Measurements from ENCODE around the gene ASPHD2. TPM values are rescaled to one million over a fixed set of nuclear protein-coding genes. Genes with fewer than 3 reads are reported as not detected.

ASPHD2 gene, protein sequence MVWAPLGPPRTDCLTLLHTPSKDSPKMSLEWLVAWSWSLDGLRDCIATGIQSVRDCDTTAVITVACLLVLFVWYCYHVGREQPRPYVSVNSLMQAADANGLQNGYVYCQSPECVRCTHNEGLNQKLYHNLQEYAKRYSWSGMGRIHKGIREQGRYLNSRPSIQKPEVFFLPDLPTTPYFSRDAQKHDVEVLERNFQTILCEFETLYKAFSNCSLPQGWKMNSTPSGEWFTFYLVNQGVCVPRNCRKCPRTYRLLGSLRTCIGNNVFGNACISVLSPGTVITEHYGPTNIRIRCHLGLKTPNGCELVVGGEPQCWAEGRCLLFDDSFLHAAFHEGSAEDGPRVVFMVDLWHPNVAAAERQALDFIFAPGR
- 3.4 and 3.8 TPM in 2 replicates for total RNA-seq

DNA sequence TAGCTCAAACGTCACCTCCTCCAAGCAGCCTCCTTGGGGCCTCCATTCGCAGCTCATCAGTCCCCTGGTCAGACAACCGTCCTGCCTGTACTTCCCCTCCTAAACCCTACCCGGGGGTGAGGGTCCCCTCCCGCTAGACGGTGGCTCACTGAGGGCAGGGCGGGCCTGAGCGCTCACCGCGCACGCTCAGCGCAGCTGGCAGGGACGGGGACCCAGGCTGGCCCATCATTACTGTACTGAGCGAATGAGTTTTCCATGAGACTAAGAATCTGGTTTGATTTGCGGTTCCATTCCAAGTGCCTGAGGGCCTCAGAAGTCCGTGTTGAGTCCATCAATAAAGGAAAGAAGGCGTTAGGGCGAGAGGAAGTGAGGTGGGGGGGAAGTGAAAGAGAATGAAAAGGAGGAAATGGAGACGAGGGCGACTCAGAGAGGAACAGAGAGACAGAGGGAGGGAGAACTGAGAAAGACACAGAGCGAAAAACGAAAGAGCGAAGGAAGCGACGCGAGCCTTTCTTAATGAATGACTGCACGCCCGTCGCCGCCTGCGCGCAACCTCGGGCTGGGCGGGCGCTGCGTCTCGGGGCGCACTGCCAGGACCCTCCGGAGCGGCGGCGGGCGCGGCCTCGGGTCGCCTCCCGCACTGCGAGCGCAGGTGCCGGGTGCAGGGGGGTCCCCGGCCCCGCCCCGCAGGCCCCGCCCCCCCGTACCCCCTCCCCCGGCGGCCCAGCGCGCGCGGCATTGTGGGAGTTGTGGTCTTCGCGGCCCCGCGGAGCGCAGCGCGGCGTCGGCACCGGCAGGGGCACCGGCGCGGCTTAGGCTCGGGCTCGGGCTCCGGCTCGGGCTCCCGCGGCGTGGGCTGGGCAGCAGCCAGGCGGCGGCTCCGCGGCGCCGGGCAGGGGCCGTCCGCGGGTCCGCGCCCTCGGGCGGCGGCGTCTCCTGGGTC lies at the start of gene ASPHD2:
ASPHD2 (plus strand) TSS at position 746 of the 943 bp plus-strand sequence. CDS start 4,356 bp downstream, outside the sequence.
- Histone ChIP-seq H3K36me3 (ENCODE audit: control insufficient read depth, insufficient read depth, low read length) (no peaks in the 10 kb centered on the region), H3K4me3 (ENCODE audit: low read depth, low read length) (peak within 1 kb of the TSS; percentile 43), H3K27me3 (ENCODE audit: control insufficient read depth, insufficient read depth, low read length) (no peaks in the 10 kb centered on the region)
- TF ChIP-seq, protein P1, sequence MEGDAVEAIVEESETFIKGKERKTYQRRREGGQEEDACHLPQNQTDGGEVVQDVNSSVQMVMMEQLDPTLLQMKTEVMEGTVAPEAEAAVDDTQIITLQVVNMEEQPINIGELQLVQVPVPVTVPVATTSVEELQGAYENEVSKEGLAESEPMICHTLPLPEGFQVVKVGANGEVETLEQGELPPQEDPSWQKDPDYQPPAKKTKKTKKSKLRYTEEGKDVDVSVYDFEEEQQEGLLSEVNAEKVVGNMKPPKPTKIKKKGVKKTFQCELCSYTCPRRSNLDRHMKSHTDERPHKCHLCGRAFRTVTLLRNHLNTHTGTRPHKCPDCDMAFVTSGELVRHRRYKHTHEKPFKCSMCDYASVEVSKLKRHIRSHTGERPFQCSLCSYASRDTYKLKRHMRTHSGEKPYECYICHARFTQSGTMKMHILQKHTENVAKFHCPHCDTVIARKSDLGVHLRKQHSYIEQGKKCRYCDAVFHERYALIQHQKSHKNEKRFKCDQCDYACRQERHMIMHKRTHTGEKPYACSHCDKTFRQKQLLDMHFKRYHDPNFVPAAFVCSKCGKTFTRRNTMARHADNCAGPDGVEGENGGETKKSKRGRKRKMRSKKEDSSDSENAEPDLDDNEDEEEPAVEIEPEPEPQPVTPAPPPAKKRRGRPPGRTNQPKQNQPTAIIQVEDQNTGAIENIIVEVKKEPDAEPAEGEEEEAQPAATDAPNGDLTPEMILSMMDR (IDR thresholded peaks at IDR 0.05; ENCODE audit: insufficient read depth, low read length, severe bottlenecking): no peak
- DNase-seq (ENCODE audit: low read depth) (peak; percentile 39), FAIRE-seq (no peak)

DNA sequence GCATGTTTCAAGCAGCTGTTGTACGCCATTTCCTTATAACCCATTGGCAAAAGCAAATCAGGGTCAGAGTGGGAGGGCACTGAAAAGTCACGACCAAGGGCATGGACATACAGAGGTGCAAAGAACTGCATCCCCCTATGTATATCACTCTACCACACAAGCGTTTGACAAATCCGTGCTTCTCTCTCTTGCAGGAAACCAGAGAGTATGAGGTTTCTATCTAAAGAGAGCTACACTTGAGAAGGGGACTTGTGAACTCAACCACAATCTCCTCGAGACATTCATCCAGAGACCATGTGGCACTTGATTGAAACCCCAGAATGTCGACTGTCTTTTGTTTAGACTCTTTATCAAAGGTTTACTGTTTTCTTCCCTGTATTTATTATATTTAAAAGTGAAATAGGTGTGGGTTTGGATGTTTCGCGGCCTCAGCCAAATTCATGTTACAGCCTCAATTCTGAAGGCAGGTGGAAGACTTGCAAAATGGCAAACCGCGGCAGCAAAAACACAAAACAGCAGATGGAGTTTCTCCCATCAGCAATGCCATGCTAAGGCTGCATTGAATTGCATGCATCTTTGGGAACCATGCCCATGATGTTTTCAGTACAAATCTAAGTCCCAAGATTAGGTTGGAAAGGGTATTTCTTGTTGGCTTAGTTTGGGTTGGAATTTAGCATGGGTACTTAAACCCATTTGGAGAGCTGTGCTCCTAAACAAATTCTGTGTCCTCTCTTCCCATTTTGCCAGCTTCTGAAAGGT lies 48.8 kb upstream of the ASPHD2 start:
- H3K36me3 ChIP-seq (ENCODE audit: control insufficient read depth, insufficient read depth, low read length): no peaks in the 10 kb centered on the region
- no peak for FAIRE-seq
- H3K27me3 ChIP-seq (ENCODE audit: control insufficient read depth, insufficient read depth, low read length): peaks cover 1% of the 10 kb centered on the region
- no peak for DNase-seq (ENCODE audit: low read depth)
- H3K4me3 ChIP-seq (ENCODE audit: low read depth, low read length): no peak overlapping the region
- TF ChIP-seq, protein P1 (IDR thresholded peaks at IDR 0.05; ENCODE audit: insufficient read depth, low read length, severe bottlenecking): no peak

DNA sequence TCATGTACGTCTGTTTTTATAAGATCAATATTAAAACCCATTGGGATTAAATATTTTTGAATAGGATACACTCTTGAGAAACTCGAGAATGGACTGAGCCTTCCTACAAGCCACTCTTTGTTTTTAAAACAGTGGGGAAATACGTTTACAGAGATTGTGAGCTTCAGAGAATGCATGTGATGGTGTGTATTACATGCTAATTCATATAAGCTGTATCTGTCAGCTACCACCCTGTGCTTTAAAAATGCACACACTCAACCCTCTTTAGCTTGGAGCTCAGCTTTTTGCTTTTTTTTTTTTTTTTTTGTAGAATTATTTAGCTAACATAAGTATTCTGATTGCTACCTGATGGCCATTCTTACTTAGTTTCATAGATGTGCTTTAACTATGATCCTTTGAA lies 46.3 kb upstream of the ASPHD2 start:
- Histone ChIP-seq H3K4me3 (ENCODE audit: low read depth, low read length) (no peak overlapping the region), H3K36me3 (ENCODE audit: control insufficient read depth, insufficient read depth, low read length) (no peaks in the 10 kb centered on the region), H3K27me3 (ENCODE audit: control insufficient read depth, insufficient read depth, low read length) (peaks cover 1% of the 10 kb centered on the region)
- DNase-seq (ENCODE audit: low read depth) (no peak), FAIRE-seq (no peak)
- TF ChIP-seq, protein P1 (IDR thresholded peaks at IDR 0.05; ENCODE audit: insufficient read depth, low read length, severe bottlenecking): no peak

DNA sequence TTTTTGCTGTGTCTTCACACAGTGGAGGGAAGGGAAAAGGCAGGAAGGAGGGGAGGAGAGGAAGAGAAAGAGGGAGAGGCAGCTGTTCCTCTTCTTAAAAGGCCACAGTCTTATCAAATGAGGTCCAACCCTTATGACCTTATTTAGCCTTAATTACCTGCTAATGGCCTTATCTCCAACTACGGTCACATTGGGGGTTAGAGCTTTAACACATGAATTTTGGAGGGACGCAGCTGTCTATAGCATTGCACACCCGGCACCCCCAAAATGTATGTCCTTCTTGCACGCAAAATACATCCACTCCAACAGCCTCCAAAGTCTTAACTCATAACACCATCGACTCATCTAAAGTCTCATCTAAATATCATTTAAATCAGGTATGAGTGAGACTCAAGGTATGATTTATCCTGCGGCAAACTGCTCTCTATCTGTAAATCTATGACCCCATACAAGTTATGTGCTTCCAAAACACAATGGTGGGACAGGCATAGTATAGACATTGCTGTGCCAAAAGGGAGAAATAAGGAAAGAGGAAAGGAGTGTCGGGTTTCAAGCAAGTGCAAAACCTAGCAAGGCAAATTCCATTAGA lies 45.0 kb upstream of the ASPHD2 start:
- DNase-seq (ENCODE audit: low read depth): no peak
- Histone ChIP-seq H3K36me3 (ENCODE audit: control insufficient read depth, insufficient read depth, low read length) (no peaks in the 10 kb centered on the region), H3K27me3 (ENCODE audit: control insufficient read depth, insufficient read depth, low read length) (peaks cover 1% of the 10 kb centered on the region), H3K4me3 (ENCODE audit: low read depth, low read length) (no peak overlapping the region)
- no peak for FAIRE-seq
- TF ChIP-seq, protein P1 (IDR thresholded peaks at IDR 0.05; ENCODE audit: insufficient read depth, low read length, severe bottlenecking): no peak

DNA sequence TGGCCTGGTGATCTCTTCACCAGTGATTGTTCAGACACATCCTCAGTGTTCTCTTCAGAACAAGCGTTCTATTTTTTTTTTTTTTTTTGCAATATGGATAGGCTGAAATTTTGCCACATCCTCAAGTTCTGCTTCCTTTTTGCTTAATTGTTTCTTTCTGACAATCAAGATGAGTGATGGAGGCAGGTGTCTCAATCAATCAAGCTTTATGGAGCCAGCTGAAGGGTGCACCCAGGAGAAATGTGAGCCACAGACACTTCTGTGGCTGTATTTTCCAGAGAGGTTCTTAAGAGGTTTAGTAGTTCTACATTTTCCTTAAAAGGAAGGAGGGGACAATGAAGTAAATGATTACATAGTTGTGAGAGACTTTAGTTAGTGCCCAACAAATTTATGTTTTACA lies 43.9 kb upstream of the ASPHD2 start:
- H3K27me3 ChIP-seq (ENCODE audit: control insufficient read depth, insufficient read depth, low read length): peaks cover 1% of the 10 kb centered on the region
- DNase-seq (ENCODE audit: low read depth) (no peak), FAIRE-seq (no peak)
- no peaks in the 10 kb centered on the region for H3K36me3 ChIP-seq (ENCODE audit: control insufficient read depth, insufficient read depth, low read length)
- no peak overlapping the region for H3K4me3 ChIP-seq (ENCODE audit: low read depth, low read length)
- TF ChIP-seq, protein P1 (IDR thresholded peaks at IDR 0.05; ENCODE audit: insufficient read depth, low read length, severe bottlenecking): no peak

Data from bronchial epithelial cell (primary cell).